GM19025 (cell line): ENCODE data around the gene CYP2S1.
"Not testable (repeated sequence)": the region's sequence is repeated elsewhere in the genome, so short reads cannot be mapped to it uniquely, and the experiment has no call there.

Experiments used
- ATAC-seq: cut with Tn5 transposase; IDR thresholded peaks from one replicate; pipeline ENCODE4 v1.9.1; 2021; ENCODE audit warnings: mild to moderate bottlenecking, low read depth, moderate library complexity; ENCODE audit not compliant: unreplicated experiment

The CYP2S1 gene

GRCh38 chr19:41193430-41194156 is 574 bp downstream of the CYP2S1 start:
- no peak for ATAC-seq

DNA sequence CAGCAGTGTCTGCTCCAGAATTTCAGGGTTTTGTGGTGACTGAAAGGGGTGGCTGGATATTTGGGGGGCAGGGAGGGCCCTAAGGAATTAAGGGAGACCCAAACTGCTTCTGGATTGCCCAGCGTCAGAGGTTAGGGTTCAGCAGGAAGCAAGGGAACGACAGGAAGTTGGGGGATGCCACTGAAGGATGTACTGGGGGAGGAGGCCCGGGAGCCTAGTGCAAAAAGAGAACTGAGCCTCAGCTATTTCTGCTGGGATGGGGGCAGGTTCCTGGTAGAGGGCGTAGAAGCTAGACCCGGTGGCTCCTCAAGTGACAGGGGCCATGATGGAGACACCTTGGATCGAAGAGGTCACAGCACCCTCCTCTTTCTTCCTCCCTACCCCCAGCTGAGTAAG is 1.1 kb downstream of the CYP2S1 start:
- no peak for ATAC-seq

- ATAC-seq = no peak
These were observed 2.9 kb downstream of the CYP2S1 start for GRCh38 chr19:41195675-41196497.

- ATAC-seq = no peak
These were observed 5.5 kb downstream of the CYP2S1 start for GRCh38 chr19:41198559-41198958.

DNA sequence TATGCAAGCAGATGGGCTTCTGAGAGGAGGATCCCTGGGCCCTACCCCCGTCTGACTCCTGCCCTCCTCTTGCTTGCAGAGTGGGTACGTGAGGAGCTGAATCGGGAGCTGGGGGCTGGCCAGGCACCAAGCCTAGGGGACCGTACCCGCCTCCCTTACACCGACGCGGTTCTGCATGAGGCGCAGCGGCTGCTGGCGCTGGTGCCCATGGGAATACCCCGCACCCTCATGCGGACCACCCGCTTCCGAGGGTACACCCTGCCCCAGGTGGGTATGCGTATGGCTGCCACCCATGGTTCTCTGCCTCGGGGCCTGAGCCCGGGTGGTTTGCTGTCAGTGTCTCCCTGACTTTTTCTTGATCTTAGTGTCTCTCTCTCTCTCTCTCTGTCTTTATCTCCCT is 10.4 kb downstream of the CYP2S1 start:
- ATAC-seq = no peak

DNA sequence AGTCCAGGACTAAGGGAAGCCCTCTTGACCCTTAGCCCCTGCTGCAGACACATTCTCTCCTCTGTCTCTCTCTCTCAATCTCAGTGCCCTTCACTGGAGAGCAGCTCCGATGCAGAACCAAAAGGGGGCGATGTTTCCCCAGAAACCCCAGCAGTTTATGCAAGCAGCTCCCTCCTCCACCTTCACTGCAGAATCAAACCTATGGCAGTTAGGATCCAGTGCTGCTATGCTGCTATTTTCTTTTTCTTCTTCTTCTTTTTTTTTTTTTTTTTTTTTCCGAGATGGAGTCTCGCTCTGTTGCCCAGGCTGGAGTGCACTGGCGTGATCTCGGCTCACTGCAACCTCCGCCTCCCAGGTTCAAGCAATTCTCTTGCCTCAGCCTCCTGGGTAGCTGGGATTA is 11.3 kb downstream of the CYP2S1 start:
- not testable (repeated sequence) for ATAC-seq

DNA sequence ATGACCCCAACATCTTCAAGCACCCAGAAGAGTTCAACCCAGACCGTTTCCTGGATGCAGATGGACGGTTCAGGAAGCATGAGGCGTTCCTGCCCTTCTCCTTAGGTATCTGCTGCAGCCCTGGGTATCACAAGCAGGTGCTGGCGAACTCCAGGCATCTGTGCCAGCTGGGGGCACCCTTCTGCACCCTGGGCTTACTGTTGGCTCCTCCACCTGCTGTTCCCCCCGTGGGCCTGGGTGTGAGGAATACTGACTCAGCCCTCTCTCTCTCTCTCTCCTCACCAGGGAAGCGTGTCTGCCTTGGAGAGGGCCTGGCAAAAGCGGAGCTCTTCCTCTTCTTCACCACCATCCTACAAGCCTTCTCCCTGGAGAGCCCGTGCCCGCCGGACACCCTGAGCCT is 13.0 kb downstream of the CYP2S1 start:
- no peak for ATAC-seq

GRCh38 chr19:41206456-41206855 is 13.4 kb downstream of the CYP2S1 start:
- ATAC-seq = no peak

DNA sequence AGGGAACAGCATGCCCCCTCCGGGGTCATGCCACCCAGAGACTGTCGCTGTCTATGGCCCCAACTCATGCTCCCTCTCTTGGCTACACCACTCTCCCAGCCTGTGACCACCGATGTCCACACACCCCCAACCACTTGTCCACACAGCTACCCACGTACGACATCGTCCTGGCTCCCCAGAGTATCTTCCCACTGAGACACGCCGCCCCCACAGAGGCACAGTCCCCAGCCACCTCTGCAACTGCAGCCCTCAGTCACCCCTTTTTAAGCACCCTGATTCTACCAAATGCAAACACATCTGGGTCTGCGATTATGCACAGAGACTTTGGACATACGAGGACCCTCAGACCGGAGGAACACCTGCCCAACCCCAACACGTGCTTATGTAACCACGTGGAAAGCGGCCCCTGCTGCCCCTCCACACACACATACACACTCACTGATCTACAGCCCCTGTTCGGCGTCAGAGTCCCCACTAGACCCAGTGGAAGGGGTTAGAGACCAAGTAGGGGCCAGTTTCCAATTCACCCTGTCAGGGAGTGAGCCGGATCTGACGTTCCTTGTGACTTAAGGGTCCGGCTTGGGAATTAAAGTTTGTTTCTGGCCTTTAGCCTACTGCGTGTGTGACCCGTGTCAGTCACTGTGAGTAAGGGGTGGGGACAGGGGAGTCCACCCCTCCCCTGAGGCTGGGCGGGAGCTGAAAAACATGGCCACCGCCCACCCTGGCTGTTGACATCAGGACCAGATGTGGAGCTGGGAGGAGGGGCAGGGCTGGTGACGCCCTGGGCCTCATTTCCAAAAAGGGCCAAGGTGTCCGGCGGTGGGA is 14.1 kb downstream of the CYP2S1 start:
- no peak for ATAC-seq

GRCh38 chr19:41214161-41214560 is 21.1 kb downstream of the CYP2S1 start:
- no peak for ATAC-seq

DNA sequence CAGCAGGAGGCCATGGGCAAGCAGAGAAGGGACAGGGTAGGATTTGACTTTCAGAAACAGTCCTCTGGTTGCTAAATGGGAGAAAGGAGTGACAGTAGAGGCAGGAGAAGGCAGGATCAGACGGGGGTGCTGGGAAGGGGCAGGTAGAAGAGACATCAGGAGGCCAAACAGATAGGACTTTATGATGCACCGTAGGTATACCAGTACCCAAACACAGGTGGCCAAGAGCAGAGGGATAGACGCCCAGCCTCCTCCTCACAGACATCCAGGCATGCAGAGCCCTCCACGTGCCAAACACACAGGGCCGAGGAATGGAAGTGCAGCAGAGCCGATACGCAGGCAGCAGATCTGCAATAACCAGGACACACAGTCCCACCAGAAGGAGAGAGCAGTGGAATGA is 24.7 kb downstream of the CYP2S1 start:
- no peak for ATAC-seq

DNA sequence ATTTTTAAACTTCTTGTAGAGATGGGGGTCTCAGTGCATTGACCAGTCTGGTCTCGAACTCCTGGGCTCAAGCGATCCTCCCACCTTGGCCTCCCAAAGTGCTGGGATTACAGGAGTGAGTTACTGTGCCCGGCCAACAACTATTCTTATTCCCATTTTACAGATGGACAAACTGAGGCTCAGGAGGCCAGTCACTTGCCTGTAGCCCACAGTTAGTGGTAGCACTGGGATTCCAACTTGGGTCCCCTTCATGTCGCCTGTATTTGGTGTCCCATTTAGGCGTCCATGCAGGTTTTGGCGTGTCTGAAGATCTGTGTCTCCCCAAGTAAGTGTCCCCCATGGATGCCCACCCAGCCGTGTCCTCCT is 25.2 kb downstream of the CYP2S1 start:
- no peak for ATAC-seq

DNA sequence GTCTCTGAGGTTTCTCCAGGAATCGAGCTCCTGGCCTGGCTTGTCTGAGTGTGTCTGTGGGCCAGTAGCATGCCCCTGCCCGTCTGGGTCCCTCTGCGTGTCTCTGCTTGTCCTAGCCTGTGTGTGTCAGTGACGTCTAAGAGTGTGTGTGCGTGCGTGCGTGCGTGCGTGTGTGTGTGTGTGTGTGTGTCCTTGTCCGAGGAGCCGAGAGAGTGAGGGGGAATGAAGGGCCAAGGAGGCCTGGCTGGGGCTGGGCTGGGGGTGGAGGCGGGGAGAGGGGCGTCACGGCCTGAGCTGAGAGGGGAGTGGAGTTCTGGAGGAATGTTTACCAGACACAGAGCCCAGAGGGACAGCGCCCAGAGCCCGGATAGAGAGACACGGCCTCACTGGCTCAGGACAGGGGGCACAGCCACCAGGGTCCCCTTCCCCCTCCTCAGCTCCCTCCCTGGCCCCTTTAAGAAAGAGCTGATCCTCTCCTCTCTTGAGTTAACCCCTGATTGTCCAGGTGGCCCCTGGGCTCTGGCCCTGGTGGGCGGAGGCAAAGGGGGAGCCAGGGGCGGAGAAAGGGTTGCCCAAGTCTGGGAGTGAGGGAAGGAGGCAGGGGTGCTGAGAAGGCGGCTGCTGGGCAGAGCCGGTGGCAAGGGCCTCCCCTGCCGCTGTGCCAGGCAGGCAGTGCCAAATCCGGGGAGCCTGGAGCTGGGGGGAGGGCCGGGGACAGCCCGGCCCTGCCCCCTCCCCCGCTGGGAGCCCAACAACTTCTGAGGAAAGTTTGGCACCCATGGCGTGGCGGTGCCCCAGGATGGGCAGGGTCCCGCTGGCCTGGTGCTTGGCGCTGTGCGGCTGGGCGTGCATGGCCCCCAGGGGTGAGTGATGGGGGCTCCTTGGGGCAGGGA is 25.8 kb downstream of the CYP2S1 start, which contains the start of gene AXL:
TSS of gene AXL (plus strand) at position 609 of the 893 bp plus-strand sequence. CDS start at position 779, 170 bp downstream.
- no peak for ATAC-seq

DNA sequence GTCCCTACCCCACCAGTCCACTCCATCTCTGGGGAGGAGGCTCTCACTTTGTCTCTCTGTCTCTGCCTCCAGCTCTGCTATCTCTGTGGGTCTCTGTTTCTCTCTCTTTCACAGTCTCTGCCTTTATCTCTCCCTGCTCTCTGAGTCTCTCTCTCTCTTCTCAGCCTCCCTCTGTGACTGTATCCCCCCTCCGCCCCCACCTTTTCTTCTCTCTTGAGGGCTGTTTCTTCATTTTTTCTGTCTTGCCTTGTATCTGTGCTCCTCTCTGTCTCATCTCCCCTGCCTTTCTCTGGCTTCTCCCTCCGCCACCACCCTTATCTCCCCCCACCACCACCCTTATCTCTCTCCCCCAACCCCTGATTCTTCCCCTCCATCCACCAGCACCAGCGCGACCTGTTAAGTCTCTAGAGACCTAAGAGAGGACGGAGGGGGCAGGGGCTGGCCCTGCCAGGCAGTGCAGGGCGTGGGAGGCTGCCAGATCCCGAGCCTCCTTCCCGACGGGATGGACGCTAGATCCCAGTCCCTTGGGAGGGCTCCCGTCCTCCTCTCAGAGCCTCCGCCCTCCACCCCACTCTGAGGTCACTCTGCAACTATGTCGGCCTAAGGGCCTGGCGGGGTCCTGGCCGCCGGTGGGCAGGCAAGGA is 27.0 kb downstream of the CYP2S1 start:
- no peak for ATAC-seq

- no peak for ATAC-seq
These were observed 27.8 kb downstream of the CYP2S1 start for GRCh38 chr19:41220811-41221210.

- ATAC-seq = no peak
These were observed 28.6 kb downstream of the CYP2S1 start for GRCh38 chr19:41221514-41222205.

DNA sequence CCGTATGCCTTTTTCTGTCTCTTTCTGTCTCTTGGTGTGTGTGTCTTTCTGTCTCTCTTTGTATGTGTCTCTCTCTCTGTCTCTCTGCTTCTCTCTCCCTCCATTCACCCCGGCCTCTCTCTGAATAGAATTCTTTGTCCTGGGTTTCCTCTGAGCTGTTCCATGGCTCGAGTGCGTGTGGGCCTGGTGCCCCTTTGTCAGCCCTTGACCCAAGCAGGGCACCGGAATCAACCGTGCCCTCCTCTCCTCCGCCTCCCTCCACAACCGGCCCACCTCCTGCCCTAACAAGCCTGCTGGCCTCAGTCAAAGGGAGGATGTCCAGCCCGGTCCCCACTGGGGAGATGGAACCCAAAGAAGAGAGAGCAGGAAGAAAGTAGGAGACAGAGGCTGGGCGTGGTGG is 29.2 kb downstream of the CYP2S1 start:
- no peak for ATAC-seq

DNA sequence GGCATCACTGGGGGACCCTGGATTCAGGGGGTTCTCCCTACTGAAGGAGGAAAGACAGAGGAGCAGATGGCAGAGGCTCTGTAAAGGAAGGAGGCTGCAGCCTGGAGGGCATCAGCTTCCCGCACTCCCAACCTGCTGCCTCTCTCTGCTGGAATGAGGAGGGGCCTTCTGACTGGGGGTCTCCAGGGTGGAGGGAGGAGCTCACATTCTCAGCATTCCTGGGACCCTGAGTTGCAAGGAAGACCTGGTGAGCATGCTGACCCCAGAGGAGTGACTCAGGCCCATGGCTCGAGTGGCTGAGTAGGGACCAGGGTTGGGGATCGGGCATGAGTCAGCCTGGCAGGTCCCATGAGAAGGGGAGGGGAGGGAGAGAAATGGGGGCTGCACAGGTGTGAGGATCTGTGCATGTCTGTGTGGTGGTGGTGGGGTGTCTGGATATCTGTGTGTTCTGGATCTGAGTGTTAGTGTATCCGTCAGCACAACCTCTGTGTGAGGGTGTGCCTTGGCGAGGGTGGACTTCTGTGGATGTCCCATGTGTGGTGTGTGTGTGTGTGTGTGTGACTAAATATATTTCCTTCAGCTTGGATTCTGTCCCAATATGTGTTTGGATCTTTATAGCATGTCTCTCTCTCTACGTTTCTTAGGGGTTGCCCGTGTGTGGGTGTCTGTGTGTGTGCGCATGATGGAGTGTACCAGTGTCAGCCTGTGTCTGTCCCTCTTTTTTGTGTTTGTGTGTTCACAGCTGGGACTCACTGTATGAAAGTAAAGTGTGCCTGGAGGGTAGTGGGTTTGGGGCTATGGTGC is 30.6 kb downstream of the CYP2S1 start:
- no peak for ATAC-seq
